ENCODE measurements around the gene HS1BP3. TPM values are rescaled to one million over a fixed set of nuclear protein-coding genes. Genes with fewer than 3 reads are reported as not detected.

HS1BP3 gene
- total RNA-seq, 1 donor from 2014 or later = 16.5 TPM

DNA sequence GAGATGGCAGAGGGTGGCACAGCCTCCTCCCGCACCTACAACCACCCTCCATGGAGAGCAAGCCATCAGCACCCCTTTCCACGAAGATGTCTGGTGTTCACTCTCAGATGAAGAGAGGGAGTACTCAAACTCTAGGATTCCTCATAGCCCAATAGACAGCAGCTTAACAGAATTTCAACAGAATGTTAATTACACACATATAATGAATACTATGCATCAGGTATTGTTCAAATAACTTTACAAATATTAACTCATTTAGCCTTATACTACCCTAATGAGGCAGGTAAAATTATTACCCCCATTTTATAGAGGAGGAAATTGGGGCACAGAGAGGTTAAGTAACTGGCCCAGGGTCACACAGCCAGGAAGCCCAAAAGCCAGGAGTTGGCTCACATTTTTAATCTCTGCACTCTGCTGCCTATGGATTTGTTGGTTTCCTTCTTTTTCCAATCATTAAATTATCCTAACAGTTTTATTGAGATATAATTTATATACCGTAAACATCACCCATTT lies 39.0 kb downstream of the HS1BP3 start:
- TF ChIP-seq CTCF (IDR thresholded peaks at IDR 0.05; ENCODE audit: unreplicated experiment) = no peak
- peak overlapping the region; percentile 61 for H3K27ac Mint-ChIP-seq

DNA sequence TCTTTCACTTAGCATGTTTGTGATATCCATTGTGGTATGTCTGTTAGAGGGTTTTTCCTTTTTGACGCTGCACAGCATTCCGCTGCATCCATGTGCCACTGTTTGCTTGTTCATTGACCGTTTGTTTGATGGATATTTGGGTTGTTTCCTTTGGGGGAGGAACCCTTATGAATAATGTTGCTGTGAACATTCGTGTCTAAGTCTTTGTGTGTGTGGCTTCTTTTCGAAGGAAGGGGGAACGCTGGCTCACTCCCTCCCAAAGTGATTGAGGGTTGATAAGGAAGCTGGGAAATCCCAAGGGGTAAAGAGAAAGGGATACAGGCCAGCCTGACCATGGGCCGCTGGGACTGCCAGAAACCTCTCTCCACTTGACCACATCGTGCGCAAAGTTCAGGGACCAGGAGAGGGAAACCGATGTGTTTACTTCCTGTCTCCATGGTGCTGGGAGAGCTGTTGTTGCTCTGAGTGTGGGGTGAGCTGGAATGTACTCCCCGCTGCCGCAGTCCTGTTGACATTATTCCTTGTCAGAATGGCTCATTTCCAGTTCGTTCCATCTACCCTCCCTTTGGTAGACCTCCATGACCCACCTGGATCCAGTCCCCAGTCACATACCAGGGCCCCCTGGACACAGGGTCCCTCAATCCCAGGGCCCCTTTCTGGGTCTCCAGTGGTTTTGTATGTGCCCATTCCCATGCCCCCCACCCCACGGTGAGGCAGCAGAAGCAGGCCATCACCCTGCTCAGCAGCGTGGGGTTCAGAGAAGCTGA lies 39.6 kb downstream of the HS1BP3 start:
- TF ChIP-seq CTCF (IDR thresholded peaks at IDR 0.05; ENCODE audit: unreplicated experiment) = no peak
- DNase-seq (ENCODE audit: low spot score in 2 of 2, unreplicated experiment in 2 of 2) = peak in 1 of 2 experiments; percentile 19
- Mint-ChIP-seq H3K4me3 (no peak overlapping the region), H3K27me3 (ENCODE audit: low read depth) (no peaks in the 10 kb centered on the region), H3K9me3 (peaks cover 7% of the 10 kb centered on the region), H3K4me1 (peaks cover 33% of the 10 kb centered on the region), H3K36me3 (peaks cover 7% of the 10 kb centered on the region), H3K27ac (peak overlapping the region; percentile 61)

More for the DNA sequence above, 39.0 kb downstream of the HS1BP3 start:
- H3K4me3 Mint-ChIP-seq = no peak overlapping the region
- H3K27me3 Mint-ChIP-seq (ENCODE audit: low read depth) = no peaks in the 10 kb centered on the region
- no peak for DNase-seq (ENCODE audit: low spot score in 2 of 2, unreplicated experiment in 2 of 2)
- peaks cover 7% of the 10 kb centered on the region for H3K9me3 Mint-ChIP-seq
- H3K4me1 Mint-ChIP-seq = peaks cover 37% of the 10 kb centered on the region
- peaks cover 7% of the 10 kb centered on the region for H3K36me3 Mint-ChIP-seq

DNA sequence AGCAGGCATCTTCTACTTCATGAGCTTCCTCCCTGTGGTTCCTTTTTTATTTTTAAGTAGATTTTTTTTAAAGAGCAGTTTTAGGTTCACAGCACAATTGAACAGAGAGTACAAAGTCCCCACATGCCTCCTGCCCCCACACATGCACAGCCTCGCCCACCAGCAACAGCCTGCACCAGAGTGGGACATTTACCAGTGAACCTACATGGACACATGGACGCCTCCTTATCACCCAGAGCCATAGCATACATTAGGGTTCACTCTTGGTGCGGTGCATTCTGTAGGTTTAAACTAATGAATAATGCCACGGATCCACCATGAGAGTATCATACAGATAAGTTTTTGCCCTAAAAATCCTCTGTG lies 40.9 kb downstream of the HS1BP3 start:
- Mint-ChIP-seq H3K27ac (peak overlapping the region; percentile 37), H3K4me1 (peaks cover 36% of the 10 kb centered on the region), H3K9me3 (peaks cover 7% of the 10 kb centered on the region), H3K27me3 (ENCODE audit: low read depth) (no peaks in the 10 kb centered on the region), H3K4me3 (no peak overlapping the region), H3K36me3 (peaks cover 7% of the 10 kb centered on the region)
- TF ChIP-seq CTCF (IDR thresholded peaks at IDR 0.05; ENCODE audit: unreplicated experiment) = no peak
- no peak for DNase-seq (ENCODE audit: low spot score in 2 of 2, unreplicated experiment in 2 of 2)

DNA sequence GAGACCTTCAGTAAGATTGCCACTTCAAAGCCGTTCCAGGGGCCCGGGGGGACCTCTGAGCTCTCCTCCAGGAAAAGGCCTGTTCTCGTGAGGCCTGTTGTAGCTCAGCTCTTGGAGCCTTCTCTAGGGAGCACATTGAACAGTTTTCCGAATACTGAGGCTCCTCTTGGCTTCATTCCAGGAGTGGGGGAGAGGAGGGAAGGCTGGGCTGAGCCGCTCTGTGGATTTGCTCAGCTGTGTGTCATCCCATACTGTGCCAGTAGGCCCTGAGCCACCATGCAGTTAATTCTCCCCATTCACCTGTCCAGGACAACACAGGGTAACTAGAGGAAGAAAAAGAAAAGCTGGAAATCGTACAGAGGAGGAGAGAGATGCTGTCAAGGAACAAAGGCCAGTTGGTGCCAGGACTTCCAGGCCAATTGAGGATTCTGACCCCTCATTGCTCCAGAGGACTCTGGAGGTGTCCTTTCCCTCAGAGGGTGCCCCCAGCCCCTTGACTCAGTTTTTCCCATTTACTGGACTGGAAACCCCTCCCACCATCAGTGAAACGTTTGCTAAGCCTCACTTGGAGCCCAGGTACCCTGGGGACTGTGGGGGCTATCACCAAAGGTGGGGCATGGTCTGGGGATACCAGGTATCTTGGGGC lies 41.4 kb downstream of the HS1BP3 start:
- TF ChIP-seq CTCF (IDR thresholded peaks at IDR 0.05; ENCODE audit: unreplicated experiment) = no peak
- H3K4me3 Mint-ChIP-seq = no peak overlapping the region
- no peaks in the 10 kb centered on the region for H3K27me3 Mint-ChIP-seq (ENCODE audit: low read depth)
- peak overlapping the region; percentile 85 for H3K27ac Mint-ChIP-seq
- peaks cover 38% of the 10 kb centered on the region for H3K4me1 Mint-ChIP-seq
- peaks cover 7% of the 10 kb centered on the region for H3K9me3 Mint-ChIP-seq
- H3K36me3 Mint-ChIP-seq = peaks cover 7% of the 10 kb centered on the region
- peak in 1 of 2 experiments; percentile 63 for DNase-seq (ENCODE audit: low spot score in 2 of 2, unreplicated experiment in 2 of 2)

- Mint-ChIP-seq H3K27ac (peak overlapping the region; percentile 85), H3K4me1 (peaks cover 33% of the 10 kb centered on the region), H3K27me3 (ENCODE audit: low read depth) (no peaks in the 10 kb centered on the region), H3K36me3 (peaks cover 7% of the 10 kb centered on the region), H3K9me3 (peaks cover 7% of the 10 kb centered on the region), H3K4me3 (no peak overlapping the region)
- no peak for DNase-seq (ENCODE audit: low spot score in 2 of 2, unreplicated experiment in 2 of 2)
- TF ChIP-seq CTCF (IDR thresholded peaks at IDR 0.05; ENCODE audit: unreplicated experiment) = no peak
Observed at GRCh38 chr2:20608666-20609348, 42.1 kb downstream of the HS1BP3 start.

Data from mesothelial cell of epicardium (in vitro differentiated cells).